HUES64 (cell line): ENCODE results near the gene SLC25A13.
"Not testable (repeated sequence)": the region's sequence is repeated elsewhere in the genome, so short reads cannot be mapped to it uniquely, and the experiment has no call there.

ENCODE experiments used
- H3K27ac ChIP-seq: 2 replicates; pipeline ENCODE4 v1.7.0; 2013; ENCODE audit warnings: low read depth, low read length, inconsistent platforms
- H3K27me3 ChIP-seq: 2 replicates; pipeline ENCODE4 v1.6.1; 2013; ENCODE audit warnings: mild to moderate bottlenecking, low read length; ENCODE audit not compliant: insufficient read depth
- H3K36me3 ChIP-seq: 2 replicates; pipeline ENCODE4 v1.6.1; 2013; ENCODE audit warnings: mild to moderate bottlenecking, low read length; ENCODE audit not compliant: insufficient read depth
- H3K4me1 ChIP-seq: 2 replicates; pipeline ENCODE4 v1.6.1; 2013; ENCODE audit warnings: mild to moderate bottlenecking, low read length, moderate library complexity; ENCODE audit not compliant: insufficient read depth
- H3K4me3 ChIP-seq: 2 replicates; pipeline ENCODE4 v1.5.1; 2013; ENCODE audit warnings: mild to moderate bottlenecking, low read length, moderate library complexity
- H3K9ac ChIP-seq: 2 replicates; pipeline ENCODE4 v1.6.1; 2013; ENCODE audit warnings: mild to moderate bottlenecking, low read depth, low read length
- H3K9me3 ChIP-seq: 2 replicates; pipeline ENCODE4 v1.6.1; 2013; ENCODE audit warnings: low read depth, low read length; ENCODE audit not compliant: insufficient read depth
- WGBS: fragments of 150-250, 120-280 bp; methylation state at CpG from one replicate; pipeline ENCODE4 v1.1.7; 2013; ENCODE audit warnings: missing lambda C conversion rate; 5-methylcytosine and 5-hydroxymethylcytosine counted together

Gene SLC25A13

DNA sequence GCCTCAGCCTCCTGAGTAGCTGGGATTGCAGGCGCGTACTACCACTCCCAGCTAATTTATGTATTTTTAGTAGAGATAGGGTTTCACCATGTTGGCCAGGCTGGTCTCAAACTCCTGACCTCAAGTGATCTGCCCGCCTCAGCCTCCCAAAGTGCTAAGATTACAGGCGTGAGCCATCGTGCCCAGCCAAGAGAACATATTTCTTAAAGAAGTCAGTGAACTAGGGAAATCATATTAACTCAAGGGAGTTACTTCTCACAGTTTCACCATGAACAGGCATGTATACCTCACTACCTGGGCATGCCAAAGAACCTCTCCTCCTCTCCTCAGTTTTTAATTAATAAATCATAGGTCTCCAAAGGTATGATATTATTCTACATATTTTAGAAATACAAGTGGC is 24.5 kb downstream of the SLC25A13 start:
- not testable (repeated sequence) for H3K4me3 ChIP-seq, H3K4me1 ChIP-seq, H3K9ac ChIP-seq, H3K9me3 ChIP-seq, H3K27ac ChIP-seq, H3K27me3 ChIP-seq
- 96% methylated on average over 3 of the region's 5 CpGs for WGBS
- H3K36me3 ChIP-seq = peaks cover 17% of the 10 kb centered on the region

DNA sequence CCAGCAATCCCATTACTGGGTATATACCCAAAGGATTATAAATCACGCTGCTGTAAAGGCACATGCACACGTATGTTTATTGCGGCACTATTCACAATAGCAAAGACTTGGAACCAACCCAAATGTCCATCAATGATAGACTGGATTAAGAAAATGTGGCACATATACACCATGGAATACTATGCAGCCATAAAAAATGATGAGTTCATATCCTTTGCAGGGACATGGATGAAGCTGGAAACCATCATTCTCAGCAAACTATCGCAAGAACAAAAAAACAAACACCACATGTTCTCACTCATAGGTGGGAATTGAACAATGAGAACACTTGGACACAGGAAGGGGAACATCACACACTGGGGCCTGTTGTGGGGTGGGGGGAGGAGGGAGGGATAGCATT is 28.0 kb downstream of the SLC25A13 start:
- not testable (repeated sequence) for H3K27ac ChIP-seq, H3K9ac ChIP-seq, H3K4me1 ChIP-seq, H3K4me3 ChIP-seq, H3K27me3 ChIP-seq, H3K9me3 ChIP-seq
- H3K36me3 ChIP-seq = peaks cover 17% of the 10 kb centered on the region
- no CpG with 5 or more reads among the region's 4 CpGs for WGBS

DNA sequence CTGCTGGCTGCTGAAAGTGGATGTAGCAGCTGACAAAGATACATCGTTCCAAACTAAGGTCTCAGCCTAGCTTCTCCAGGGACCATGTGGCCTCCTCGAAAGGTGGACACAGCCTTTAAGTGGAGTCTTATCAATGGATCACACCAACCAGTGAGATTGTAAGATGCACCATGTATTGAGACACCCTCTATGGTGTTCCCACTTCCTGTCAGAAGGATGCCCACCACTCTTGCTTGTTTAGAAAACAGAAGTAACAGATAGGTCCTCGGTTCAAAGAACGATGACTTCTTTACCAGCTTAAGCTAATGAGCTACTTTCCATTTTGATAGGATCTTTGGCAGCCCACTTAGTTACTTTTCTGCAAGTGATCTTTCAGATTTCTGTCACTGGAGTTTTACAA is 34.3 kb downstream of the SLC25A13 start:
- H3K4me1 ChIP-seq = peaks cover 7% of the 10 kb centered on the region; the same call in 1 of the 2 replicates
- 97% methylated on average over 4 of the region's 4 CpGs for WGBS
- no peaks in the 10 kb centered on the region for H3K36me3 ChIP-seq
- no peaks in the 10 kb centered on the region for H3K27me3 ChIP-seq
- no peak overlapping the region for H3K4me3 ChIP-seq
- 0 out of 2 replicates have a peak, but pooled peaks cover 6% of the 10 kb centered on the region for H3K9me3 ChIP-seq
- H3K27ac ChIP-seq = no peak overlapping the region
- H3K9ac ChIP-seq = no peak overlapping the region

DNA sequence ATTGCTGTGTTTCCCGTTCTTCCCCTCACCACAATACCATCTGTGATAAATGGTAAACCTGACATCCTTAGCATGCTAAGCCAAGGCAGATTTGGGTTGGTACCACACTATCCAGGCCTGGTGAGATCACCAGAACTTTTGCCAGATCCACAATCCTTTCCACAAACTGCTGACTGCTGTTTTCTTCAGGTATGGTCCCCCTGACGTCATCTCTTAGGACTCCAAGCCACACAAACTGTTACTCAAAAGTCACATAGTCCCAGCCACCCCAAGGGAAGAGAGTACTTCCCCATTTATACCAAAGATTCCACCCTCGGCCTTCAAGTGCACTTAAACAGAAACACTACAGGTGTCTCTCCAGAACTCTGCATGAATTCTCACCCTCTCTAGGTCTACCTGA is 34.8 kb downstream of the SLC25A13 start:
- Histone ChIP-seq H3K4me3 (no peak overlapping the region), H3K9me3 (0 out of 2 replicates have a peak, but pooled peaks cover 6% of the 10 kb centered on the region), H3K36me3 (no peaks in the 10 kb centered on the region), H3K27ac (no peak overlapping the region), H3K9ac (no peak overlapping the region), H3K4me1 (peaks cover 7% of the 10 kb centered on the region; the same call in 1 of the 2 replicates), H3K27me3 (no peaks in the 10 kb centered on the region)
- 80% methylated on average over 3 of the region's 3 CpGs for WGBS

DNA sequence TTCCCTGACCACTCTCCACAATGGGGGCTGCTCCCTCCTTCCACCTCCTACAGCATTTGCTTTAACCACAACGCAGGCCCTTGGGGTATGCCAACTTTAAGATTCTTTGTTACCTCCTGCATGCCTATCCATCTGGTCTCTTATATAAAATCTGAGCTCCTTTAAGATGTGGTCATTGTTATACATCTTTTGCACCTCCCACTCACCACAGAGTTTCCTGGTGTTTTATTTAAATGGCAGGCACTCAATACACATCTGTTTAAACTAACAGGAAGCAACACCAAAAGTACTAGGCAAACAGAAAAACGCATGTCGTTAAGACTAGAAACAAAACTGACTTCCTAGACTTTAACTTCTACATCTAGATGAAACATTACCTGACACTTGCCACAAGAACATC is 36.3 kb downstream of the SLC25A13 start:
- 53% methylated on average over 3 of the region's 3 CpGs for WGBS
- no peak overlapping the region for H3K9ac ChIP-seq
- no peak overlapping the region for H3K4me3 ChIP-seq
- 0 out of 2 replicates have a peak, but pooled peaks cover 6% of the 10 kb centered on the region for H3K9me3 ChIP-seq
- H3K4me1 ChIP-seq = peaks cover 7% of the 10 kb centered on the region; the same call in 1 of the 2 replicates
- no peak overlapping the region for H3K27ac ChIP-seq
- H3K27me3 ChIP-seq = no peaks in the 10 kb centered on the region
- no peaks in the 10 kb centered on the region for H3K36me3 ChIP-seq

DNA sequence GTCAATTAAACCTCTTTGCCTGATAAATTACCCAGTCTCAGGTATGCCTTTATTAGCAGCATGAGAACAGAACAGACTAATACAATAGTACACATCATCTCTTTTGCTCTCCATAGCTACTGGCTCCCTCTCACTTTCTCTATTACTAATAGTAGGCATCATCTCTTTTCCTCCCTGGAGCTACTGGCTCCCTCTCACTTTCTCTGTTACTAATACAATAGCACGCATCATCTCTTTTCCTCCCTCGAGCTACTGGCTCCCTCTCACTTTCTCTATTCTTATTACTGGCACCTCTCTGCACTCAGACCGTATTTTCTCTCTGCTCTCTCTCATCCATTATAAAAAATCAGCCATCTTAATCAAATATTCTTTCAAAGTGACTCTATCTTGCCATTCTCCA is 37.1 kb downstream of the SLC25A13 start:
- Histone ChIP-seq H3K36me3 (no peaks in the 10 kb centered on the region), H3K27me3 (no peaks in the 10 kb centered on the region), H3K4me3 (no peak overlapping the region), H3K27ac (no peak overlapping the region), H3K9me3 (0 out of 2 replicates have a peak, but pooled peaks cover 6% of the 10 kb centered on the region), H3K9ac (no peak overlapping the region), H3K4me1 (peaks cover 7% of the 10 kb centered on the region; the same call in 1 of the 2 replicates)
- WGBS = 84% methylated on average over 3 of the region's 3 CpGs

DNA sequence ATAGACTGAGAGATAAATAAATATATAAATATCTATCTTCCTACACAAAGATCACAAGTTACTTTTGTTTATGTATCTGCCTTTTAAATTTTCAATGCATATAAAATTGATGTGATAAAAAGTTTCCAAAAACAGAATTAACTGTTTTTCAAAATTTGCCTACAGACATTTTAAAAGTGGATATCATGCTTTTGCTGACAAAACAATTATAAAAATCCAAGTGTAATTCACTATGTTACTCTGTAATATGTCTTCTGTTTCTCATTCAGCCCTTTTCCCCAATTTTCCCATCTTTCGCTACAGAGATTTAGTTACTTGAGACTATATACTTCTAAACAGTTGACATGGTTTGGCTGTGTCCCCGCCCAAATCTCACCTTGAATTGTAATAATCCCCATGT is 37.7 kb downstream of the SLC25A13 start:
- no peak overlapping the region for H3K9ac ChIP-seq
- WGBS = 89% methylated on average over 2 of the region's 2 CpGs
- H3K27me3 ChIP-seq = no peaks in the 10 kb centered on the region
- H3K36me3 ChIP-seq = no peaks in the 10 kb centered on the region
- no peak overlapping the region for H3K27ac ChIP-seq
- 0 out of 2 replicates have a peak, but pooled peaks cover 6% of the 10 kb centered on the region for H3K9me3 ChIP-seq
- peaks cover 7% of the 10 kb centered on the region; the same call in 1 of the 2 replicates for H3K4me1 ChIP-seq
- H3K4me3 ChIP-seq = no peak overlapping the region

DNA sequence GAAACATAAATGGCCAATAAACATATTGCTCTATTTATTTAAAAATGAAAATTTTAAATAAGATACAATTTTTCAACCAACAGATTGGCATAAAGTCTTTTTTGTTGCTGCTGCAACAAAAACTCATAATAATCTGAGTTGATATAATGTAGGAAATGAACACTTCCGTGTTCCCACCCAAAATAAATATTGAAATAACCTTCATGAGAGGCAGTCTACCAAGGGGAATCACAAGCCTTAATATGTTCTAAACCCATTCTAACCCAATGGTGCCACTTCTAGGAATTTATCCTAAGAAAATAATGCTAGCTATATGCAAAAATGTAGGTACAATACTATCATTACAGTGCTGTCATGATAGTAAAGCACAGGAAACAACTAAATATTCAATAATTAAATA is 39.1 kb downstream of the SLC25A13 start:
- no CpG with 5 or more reads among the region's 1 CpG for WGBS
- Histone ChIP-seq H3K4me3 (no peak overlapping the region), H3K36me3 (no peaks in the 10 kb centered on the region), H3K4me1 (peaks cover 7% of the 10 kb centered on the region; the same call in 1 of the 2 replicates), H3K9ac (no peak overlapping the region), H3K9me3 (0 out of 2 replicates have a peak, but pooled peaks cover 3% of the 10 kb centered on the region), H3K27me3 (no peaks in the 10 kb centered on the region), H3K27ac (no peak overlapping the region)

DNA sequence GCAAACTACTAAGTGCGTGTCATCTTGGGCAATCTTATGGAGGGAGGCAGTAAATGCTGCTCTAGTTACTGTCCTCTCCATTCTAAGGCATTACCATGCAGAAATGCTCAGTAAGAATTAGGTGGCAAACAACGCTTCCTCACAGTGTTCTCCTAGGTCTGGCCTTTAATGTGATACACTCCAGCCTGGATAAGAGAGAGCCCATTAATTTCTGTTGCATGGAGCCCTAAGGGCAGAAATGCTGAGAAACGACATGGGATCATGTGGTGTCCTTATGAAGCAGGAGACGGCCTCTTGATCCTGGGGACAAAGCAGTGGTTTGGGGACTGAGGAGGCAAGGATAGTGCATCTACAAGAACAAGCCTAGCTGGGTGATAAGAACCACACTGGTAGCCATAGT is 44.0 kb downstream of the SLC25A13 start:
- Histone ChIP-seq H3K9me3 (no peaks in the 10 kb centered on the region), H3K27me3 (no peaks in the 10 kb centered on the region), H3K27ac (no peak overlapping the region), H3K9ac (no peak overlapping the region), H3K4me1 (no peaks in the 10 kb centered on the region), H3K4me3 (no peak overlapping the region), H3K36me3 (peaks cover 24% of the 10 kb centered on the region; the same call in 1 of the 2 replicates)
- WGBS = 96% methylated on average over 4 of the region's 4 CpGs

DNA sequence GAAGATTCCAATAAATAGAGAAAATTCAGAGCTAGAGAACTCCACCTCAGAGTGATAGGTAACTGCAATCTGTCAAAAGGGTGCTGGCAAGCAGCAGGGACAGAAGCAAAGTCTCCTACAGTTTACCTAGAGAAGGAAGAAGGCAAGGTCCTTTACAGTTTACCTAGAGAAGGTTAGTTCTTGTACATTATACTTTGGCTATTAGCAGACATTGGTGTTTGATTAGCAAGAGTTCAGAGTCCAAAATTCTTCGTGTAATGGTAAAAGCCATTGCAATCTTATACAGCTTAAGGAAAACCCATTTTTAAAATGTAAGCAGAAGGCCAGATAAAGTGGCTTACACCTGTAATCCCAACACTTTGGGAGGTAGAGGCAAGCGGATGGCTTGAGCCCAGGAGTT is 45.9 kb downstream of the SLC25A13 start:
- H3K4me1 ChIP-seq = no peaks in the 10 kb centered on the region

DNA sequence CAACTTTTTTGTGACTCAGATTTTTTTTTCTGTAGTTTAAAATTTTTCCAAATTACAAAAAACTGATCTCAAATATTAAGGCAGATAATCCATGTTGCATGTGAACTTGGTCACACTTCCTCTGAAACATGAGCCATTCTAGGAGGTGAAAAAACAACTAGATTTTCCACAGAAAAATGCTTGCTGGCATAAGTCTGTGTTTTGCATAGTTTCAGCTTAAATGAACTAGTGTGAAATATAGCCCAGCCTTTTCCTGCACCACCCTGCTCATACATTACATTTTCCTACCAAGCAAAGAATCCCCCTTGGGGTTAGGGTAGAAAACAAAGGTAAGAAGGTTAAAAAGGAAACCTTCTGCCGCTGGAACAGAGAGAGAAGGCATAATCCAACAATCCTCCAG is 48.2 kb downstream of the SLC25A13 start:
- no peak overlapping the region for H3K27ac ChIP-seq
- no peaks in the 10 kb centered on the region for H3K9me3 ChIP-seq
- H3K4me3 ChIP-seq = no peak overlapping the region
- H3K4me1 ChIP-seq = no peaks in the 10 kb centered on the region
- no peak overlapping the region for H3K9ac ChIP-seq
- 100% methylated on average over 1 of the region's 1 CpG for WGBS
- peaks cover 26% of the 10 kb centered on the region; the same call in 1 of the 2 replicates for H3K36me3 ChIP-seq
- no peaks in the 10 kb centered on the region for H3K27me3 ChIP-seq

More for the DNA sequence above, 45.9 kb downstream of the SLC25A13 start:
- WGBS = 94% methylated on average over 2 of the region's 2 CpGs
- Histone ChIP-seq H3K9me3 (no peaks in the 10 kb centered on the region), H3K9ac (no peak overlapping the region), H3K27me3 (no peaks in the 10 kb centered on the region), H3K27ac (no peak overlapping the region), H3K36me3 (peaks cover 24% of the 10 kb centered on the region; the same call in 1 of the 2 replicates), H3K4me3 (no peak overlapping the region)
